HFFc6 (cell line): ENCODE results near the gene TIGAR. TPM values are rescaled to one million over a fixed set of nuclear protein-coding genes. Genes with fewer than 3 reads are reported as not detected.

Source experiments
- DNase-seq: peaks from one replicate; pipeline ENCODE4 v3.0.0-alpha.2; 2018
- H3K27ac Mint-ChIP-seq: 2 replicates; pipeline ENCODE4 v1.8.0; 2020; ENCODE audit warnings: mild to moderate bottlenecking, mixed read lengths
- H3K27me3 Mint-ChIP-seq: 2 replicates; pipeline ENCODE4 v1.8.0; 2021; ENCODE audit warnings: mild to moderate bottlenecking, moderate library complexity, mixed read lengths; ENCODE audit not compliant: insufficient read depth
- H3K36me3 Mint-ChIP-seq: 2 replicates; pipeline ENCODE4 v1.8.0; 2021; ENCODE audit warnings: low read depth, mixed read lengths
- H3K4me1 Mint-ChIP-seq: 2 replicates; pipeline ENCODE4 v1.8.0; 2020; ENCODE audit warnings: low read depth, mixed read lengths
- H3K4me3 Mint-ChIP-seq: 2 replicates; pipeline ENCODE4 v1.8.0; 2020; ENCODE audit warnings: mild to moderate bottlenecking, moderate library complexity, mixed read lengths
- H3K9me3 Mint-ChIP-seq: 2 replicates; pipeline ENCODE4 v1.8.0; 2020; ENCODE audit warnings: mild to moderate bottlenecking, mixed read lengths
- long read RNA-seq: library from polyadenylated mRNA; unstranded; transcript quantifications from one replicate; pipeline ENCODE4 v2.0.0, GENCODE V29; 2019
- total RNA-seq, 6 experiments: library from RNA; stranded (reverse); fragmentation: NEBNext Ultra II Directional; extraction: Animal tissue kit (Norgen Biotek cat#: 25700); gene quantifications; 2 replicates in 1 of 6; 3 replicates in 5 of 6; pipeline ENCODE4 v1.2.3, GENCODE V29; 2021
- TF ChIP-seq, protein P1 (sequence below): fragments of 200-600 bp; sonication (generic); IDR thresholded peaks from 2 replicates; pipeline ENCODE4 v1.5.0; 2021; ENCODE audit warnings: antibody characterized with exemption, mild to moderate bottlenecking

TIGAR gene, protein sequence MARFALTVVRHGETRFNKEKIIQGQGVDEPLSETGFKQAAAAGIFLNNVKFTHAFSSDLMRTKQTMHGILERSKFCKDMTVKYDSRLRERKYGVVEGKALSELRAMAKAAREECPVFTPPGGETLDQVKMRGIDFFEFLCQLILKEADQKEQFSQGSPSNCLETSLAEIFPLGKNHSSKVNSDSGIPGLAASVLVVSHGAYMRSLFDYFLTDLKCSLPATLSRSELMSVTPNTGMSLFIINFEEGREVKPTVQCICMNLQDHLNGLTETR
- total RNA-seq: 10 to 100 TPM; 29.9 to 51.8 (median 41.8) TPM
- long read RNA-seq, transcript TIGAR-201 (6 exons, 2,782 nt): major isoform, 62 of 71 reads
- long read RNA-seq, partial matches to known transcripts: 2 of 71 reads
- long read RNA-seq, other reads (novel, unspliced or antisense): 7 of 71 reads

DNA sequence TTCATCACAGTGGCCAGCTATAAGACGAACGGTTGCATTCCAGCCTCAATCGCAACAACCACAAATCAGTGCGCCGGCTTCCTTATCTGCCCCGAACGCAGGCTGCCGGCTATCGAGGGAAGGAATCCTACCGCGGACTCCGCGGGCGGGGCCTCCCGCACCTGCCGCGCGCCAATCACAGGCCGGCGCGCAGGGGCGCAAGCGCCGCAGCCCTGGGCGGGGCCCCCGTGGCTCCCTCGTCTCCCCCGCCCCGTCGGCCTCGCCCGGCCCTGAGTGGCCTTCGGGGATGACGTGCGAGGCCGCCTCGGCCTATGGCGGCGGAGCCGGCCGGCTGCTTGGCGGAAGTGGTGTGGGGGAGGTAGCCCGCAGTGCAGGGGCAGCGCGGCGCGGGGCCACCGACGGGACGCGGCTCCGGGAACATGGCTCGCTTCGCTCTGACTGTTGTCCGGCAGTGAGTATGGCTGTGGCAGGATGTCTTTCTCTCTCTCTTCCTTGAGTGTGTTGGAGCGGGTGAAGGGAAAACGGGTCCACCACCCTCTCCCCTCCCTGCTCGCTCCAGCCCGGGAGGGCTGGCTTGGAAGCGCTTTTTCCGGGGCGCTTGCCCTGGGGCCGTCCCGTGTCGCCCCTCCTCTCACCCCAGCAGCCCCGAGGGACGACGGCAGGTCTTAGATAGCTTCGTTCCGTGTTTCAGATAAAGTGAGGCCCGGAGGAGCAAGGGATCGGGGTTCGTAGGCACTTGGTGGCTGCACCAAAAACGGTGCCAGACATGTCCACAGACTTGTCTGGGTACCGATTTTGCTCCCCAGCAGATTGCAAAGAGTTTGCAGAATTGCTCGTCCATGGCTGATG, at the start of gene TIGAR:
TSS of gene TIGAR (plus strand) at position 361 of the 849 bp plus-strand sequence. CDS start at position 420, 59 bp downstream.
- H3K36me3 Mint-ChIP-seq: peaks cover 17% of the 10 kb centered on the region
- DNase-seq: peak; percentile 89
- peaks cover 2% of the 10 kb centered on the region for H3K27me3 Mint-ChIP-seq
- H3K27ac Mint-ChIP-seq: peak within 1 kb of the TSS; percentile 93
- peak within 1 kb of the TSS; percentile 96 for H3K4me3 Mint-ChIP-seq
- peaks cover 44% of the 10 kb centered on the region for H3K4me1 Mint-ChIP-seq
- TF ChIP-seq, protein P1, sequence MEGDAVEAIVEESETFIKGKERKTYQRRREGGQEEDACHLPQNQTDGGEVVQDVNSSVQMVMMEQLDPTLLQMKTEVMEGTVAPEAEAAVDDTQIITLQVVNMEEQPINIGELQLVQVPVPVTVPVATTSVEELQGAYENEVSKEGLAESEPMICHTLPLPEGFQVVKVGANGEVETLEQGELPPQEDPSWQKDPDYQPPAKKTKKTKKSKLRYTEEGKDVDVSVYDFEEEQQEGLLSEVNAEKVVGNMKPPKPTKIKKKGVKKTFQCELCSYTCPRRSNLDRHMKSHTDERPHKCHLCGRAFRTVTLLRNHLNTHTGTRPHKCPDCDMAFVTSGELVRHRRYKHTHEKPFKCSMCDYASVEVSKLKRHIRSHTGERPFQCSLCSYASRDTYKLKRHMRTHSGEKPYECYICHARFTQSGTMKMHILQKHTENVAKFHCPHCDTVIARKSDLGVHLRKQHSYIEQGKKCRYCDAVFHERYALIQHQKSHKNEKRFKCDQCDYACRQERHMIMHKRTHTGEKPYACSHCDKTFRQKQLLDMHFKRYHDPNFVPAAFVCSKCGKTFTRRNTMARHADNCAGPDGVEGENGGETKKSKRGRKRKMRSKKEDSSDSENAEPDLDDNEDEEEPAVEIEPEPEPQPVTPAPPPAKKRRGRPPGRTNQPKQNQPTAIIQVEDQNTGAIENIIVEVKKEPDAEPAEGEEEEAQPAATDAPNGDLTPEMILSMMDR: no peak
- no peaks in the 10 kb centered on the region for H3K9me3 Mint-ChIP-seq

DNA sequence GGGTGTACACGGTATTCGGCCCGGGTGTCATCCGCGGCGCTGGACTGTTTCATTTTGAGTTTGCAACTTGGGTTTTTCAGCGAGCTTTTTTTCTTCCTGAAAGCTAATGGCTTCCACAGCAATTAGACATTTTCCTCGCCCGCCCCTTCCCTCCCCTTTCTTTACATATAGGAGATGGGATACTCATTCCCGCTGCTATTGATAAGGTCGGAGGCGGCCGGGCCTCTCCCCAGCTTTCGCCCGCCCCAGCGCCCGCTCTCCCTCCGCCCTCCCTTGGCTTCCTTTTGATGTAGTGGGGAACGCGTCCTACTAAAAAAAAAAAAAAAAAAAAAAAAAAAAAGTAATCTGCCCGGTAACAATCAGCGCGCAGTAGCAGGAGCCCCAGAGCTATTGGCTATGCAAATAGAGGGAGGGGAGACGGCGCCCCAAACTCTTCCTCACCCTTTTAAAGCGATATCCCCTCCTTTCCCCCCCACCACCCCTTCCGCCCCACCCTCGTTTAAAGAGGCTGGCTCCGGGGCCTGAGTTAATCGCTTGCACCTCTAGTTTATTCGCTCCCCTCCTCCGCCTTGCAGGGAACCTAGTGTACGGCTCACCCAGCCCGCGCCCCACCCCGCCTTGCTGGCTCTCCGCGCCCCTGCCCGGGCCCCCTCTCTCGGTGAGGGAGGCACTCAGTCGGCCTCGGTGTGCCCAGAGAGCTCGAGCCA, 49.1 kb upstream of the TIGAR start:
- TF ChIP-seq, protein P1: no peak
- Mint-ChIP-seq H3K27ac (no peak overlapping the region), H3K4me1 (peaks cover 36% of the 10 kb centered on the region), H3K9me3 (no peaks in the 10 kb centered on the region), H3K4me3 (peak overlapping the region; percentile 77), H3K36me3 (no peaks in the 10 kb centered on the region), H3K27me3 (peaks cover 68% of the 10 kb centered on the region)
- DNase-seq: no peak

GRCh38 chr12:4272424-4273272, 48.4 kb upstream of the TIGAR start:
- DNase-seq: no peak
- Mint-ChIP-seq H3K36me3 (no peaks in the 10 kb centered on the region), H3K27me3 (peaks cover 71% of the 10 kb centered on the region), H3K9me3 (no peaks in the 10 kb centered on the region), H3K4me3 (peak overlapping the region; percentile 80; the same call in 1 of the 2 replicates), H3K27ac (no peak overlapping the region), H3K4me1 (peaks cover 41% of the 10 kb centered on the region)
- TF ChIP-seq, protein P1: no peak

DNA sequence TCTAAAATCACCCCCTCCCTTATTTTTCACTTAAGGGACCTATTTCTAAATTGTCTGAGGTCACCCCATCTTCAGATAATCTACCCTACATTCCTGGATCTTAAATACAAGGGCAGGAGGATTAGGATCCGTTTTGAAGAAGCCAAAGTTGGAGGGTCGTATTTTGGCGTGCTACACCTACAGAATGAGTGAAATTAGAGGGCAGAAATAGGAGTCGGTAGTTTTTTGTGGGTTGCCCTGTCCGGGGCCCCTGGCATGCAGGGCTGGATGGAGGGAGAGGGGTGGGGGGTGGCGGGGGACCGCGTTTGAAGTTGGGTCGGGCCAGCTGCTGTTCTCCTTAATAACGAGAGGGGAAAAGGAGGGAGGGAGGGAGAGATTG, 47.8 kb upstream of the TIGAR start:
- no peak overlapping the region for H3K27ac Mint-ChIP-seq
- peaks cover 67% of the 10 kb centered on the region for H3K27me3 Mint-ChIP-seq

More for the DNA sequence above, 47.8 kb upstream of the TIGAR start:
- DNase-seq: no peak
- Mint-ChIP-seq H3K9me3 (no peaks in the 10 kb centered on the region), H3K36me3 (no peaks in the 10 kb centered on the region), H3K4me1 (peaks cover 41% of the 10 kb centered on the region), H3K4me3 (peak overlapping the region; percentile 80; the same call in 1 of the 2 replicates)
- TF ChIP-seq, protein P1: no peak
